Stimulated activated CD4-positive, alpha-beta T cell treated with anti-CD3 and anti-CD28 coated beads, Interleukin-12 subunit alpha, Interleukin-12 subunit beta, amount 100 ng/mL, for 24 hours (primary cell): ENCODE results near the gene PLCB1.

Source experiments
- DNase-seq, 2 experiments: peaks; one replicate each; pipeline ENCODE4 v3.0.0-alpha.2; 2020; ENCODE audit warnings: low read depth in 2 of 2

The PLCB1 gene

GRCh38 chr20:8880085-8880853 is 748.2 kb downstream of the PLCB1 start:
- no peak for DNase-seq

DNA sequence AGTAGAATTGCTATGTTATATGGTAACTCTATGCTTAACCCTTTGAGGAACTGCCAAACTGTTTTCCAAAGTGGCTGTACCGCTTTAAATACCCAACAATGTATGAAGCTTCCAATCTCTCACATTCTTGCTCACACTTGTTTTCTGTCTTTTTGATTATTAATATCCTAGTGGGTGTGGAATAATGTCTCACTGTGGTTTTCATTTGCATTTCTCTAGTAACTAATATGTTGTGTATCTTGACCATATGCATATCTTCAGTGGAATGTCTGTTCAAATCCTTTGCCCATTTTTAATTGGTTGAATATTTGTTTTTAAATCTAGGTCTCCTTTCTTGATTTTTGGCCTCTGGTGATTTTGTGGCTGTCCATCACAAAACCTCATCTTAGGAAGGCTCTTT is 759.0 kb downstream of the PLCB1 start:
- no peak for DNase-seq

GRCh38 chr20:8895472-8895871 is 763.4 kb downstream of the PLCB1 start:
- no peak for DNase-seq

- DNase-seq: no peak
Observed at GRCh38 chr20:8898823-8899222, 766.8 kb downstream of the PLCB1 start.

- no peak for DNase-seq
Observed at GRCh38 chr20:8901237-8902025, 769.4 kb downstream of the PLCB1 start.

GRCh38 chr20:8903655-8904605 is 771.9 kb downstream of the PLCB1 start:
- DNase-seq: no peak

DNA sequence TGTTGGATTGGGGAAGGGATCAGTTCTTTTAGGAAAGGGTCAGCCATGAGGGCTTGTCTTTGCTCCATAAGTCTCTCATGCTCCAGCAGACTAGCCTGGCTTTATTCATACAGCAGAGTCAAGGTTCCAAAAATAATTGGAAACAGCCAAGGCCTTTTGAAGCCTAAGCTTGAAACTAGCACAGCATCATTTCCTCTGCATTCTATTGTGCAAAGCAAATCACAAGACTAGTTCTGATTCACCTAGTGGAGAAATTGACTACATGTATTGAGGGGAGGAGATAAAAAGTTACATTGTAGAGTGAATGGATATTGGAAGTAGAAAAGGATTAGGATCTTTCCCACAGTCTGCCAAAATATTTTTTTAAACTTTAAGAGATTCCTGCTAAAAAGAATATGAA is 777.5 kb downstream of the PLCB1 start:
- no peak for DNase-seq

DNA sequence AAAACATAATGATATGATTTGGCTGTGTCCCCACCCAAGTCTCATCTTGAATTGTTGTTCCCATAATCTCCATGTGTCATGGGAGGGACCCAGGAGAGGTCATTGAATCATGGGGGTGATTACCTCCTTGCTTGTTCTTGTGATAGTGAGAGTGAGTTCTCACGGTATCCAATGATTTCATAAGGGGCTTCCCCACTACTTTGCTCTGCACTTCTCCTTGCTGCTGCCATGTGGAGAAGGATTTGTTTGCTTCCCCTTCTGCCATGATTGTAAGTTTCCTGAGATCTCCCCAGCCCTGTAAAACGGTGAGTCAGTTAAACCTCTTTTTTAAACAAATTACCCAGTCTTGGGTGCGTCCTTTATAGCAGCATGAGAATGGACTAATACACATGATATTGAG is 780.0 kb downstream of the PLCB1 start:
- no peak for DNase-seq

DNA sequence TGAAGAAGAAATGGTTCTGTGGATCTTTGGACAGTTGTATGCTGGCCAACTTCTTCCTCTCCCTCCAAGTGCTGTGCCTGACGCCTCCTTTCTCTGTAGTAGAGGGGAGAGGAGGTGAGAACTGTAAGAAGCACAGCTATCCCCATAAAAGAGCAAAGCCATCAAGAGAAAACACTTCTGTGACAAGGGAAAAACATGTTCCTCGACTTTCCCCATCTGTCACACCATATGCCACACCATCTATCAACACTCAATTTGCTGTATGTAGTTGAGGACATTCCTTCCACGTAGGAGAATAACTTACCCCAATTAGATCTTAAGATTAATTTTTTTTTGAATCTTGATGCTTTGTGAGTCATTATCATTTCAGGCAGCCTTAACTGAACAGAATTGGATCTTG is 780.7 kb downstream of the PLCB1 start:
- no peak for DNase-seq

DNA sequence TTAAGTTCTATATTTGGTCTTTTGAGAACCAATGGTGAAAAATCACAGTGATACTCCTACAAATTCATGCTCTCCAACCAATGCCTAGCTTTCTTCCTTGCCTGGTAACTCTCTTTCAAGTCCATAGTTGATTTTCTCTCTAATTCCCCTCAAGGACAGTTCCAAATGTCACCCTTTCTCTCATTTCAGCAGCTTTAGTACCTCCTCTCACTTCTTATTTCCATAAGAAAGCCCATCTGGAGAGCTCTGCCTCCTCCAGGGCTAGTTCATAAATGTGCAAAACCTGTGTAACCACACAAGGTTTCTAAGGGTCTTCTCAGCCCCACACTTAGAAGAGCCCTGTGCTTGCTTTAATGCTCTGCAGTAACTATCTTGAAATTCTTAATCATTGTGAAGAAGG is 781.4 kb downstream of the PLCB1 start:
- no peak for DNase-seq

- DNase-seq: no peak
Observed at GRCh38 chr20:8914421-8914820, 782.4 kb downstream of the PLCB1 start.

GRCh38 chr20:8917084-8917483 is 785.0 kb downstream of the PLCB1 start:
- DNase-seq: no peak

DNA sequence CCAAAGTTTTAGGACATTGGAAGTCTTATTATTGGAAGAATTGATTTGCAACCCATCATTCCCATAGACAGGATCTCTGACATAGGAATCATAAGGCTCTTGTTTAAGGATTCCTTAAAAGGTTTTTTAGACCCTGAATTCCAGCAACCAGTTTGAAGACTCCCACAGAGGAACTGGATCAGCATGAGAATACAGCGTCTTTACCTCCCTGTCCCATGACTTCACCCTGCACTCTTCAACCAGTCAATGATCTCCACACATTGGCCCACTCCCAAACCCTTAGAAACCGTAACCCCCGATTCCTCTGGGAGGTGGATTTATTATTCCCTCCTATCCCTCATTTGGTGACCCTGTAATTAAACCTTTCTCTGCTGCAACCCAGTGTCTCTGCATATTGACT is 786.1 kb downstream of the PLCB1 start:
- no peak for DNase-seq

DNA sequence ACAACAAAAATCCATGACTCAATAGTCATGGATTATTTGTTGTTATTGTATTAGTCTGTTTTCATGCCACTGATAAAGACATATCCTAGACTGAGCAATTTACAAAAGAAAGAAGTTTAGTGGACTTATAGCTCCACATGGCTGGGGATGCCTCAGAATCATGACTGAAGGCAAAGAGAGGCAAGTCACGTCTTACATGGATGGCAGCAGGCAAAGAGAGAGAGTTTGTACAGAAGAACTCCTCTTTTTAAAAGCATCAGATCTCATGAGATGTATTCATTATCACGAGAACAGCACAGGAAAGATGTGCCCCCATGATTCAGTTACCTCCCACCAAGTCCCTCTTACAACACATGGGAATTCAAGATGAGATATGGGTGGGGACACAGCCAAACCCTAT is 792.5 kb downstream of the PLCB1 start:
- DNase-seq: no peak

DNA sequence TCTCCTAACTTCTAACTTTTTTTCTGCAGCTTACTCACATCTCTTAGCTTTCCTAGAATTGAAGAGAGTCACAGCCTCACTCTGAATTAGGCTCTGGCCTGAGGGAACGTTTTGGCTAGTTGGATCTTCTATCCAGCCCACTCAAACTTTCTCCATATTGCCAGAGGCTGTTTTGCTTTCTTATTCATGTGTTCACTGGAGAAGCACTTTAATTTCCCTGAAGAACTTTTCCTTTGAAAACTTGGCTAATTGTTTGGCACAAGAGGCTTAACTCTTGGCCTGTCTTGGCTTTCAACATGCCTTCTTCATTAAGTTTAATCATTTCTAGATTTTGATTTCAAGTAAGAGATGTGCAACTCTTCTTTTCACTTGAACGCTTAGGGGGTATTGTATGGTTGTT is 798.7 kb downstream of the PLCB1 start:
- DNase-seq: no peak

GRCh38 chr20:8932192-8933165 is 800.4 kb downstream of the PLCB1 start:
- no peak for DNase-seq

DNA sequence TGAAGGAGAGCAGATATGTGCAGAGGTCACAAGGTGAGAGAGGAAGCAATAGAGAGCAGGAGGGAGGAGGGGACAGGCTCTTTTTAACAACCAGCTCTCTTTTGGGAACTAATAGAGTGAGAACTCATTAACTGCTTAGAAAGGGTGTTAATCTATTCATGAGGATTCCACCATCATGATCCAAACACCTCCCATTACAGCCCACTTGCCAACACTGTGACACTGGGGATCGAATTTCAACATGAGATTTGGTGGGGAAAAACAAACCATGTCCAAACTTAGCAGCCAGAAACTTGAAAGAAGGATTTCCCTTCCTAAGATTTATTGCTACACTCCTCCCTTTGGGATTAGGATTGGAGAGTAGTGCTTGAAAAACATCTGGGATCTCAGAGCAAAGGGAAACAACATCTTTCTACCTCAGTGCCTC is 801.3 kb downstream of the PLCB1 start:
- no peak for DNase-seq

DNA sequence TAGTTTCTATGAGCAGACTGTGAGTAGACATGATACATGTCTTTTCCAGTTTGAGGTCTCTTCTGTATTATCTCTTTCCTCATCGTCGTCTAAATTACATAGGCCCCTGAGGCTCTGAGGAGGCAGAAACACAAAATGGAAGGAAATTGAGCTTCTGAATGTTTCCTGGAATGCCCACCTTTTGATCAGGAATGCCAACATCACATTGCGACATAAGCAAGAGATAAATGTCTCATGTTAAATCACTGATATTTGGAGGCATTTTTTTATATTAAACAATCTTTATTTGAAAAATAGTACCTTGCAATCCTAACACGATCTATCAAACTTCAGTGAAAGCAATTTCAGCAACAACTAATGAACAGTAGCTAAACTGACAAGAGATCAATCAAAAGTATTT is 802.3 kb downstream of the PLCB1 start:
- no peak for DNase-seq
